Activated CD4-positive, alpha-beta T cell treated with anti-CD3 and anti-CD28 coated beads, Interleukin-2, amount 50 U/mL, for 4 hours (primary cell): Measurements from ENCODE around the gene BRD3.

Source experiments
- DNase-seq, 2 experiments: peaks; one replicate each; pipeline ENCODE4 v3.0.0-alpha.2; 2020

Gene BRD3

DNA sequence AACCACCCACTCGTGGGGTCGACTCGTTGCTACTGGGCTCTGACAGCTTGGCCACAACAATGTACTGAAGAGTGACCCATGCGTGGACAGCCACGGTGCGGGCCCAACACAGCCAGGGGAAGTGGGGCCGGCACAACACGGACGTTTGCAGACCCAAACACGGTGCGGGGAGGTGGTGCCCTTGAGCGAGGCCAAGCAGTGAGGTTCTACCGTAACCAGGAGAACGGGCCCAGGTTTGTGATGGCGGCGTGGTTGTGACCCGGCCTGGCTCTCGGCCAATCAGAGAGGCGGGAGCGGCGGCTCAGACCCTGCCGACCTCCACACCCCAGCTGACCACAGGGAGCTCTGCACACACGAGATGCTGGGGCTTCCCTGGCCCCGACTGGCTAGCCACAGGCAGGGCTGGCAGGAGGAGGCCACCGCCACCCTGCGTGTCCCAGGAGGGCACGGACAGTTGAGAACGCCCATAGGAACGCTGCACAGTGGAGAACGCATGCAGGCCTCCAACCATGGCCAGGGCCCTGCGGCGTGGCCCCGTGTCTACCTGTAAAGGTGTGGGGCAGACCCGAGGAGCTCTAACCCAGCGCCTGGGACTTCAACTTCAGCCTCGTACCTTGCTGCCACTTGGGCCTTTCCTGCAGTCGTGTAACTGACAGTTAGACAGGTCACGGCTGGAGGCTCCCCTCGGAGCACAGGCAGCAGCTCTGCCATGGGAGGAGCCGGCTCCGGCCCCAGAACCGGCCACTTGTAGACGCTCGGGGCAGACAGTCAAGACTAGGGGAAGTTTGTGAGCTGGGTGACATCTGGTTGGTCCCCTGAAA, 13.7 kb downstream of the BRD3 start:
- no peak for DNase-seq

DNA sequence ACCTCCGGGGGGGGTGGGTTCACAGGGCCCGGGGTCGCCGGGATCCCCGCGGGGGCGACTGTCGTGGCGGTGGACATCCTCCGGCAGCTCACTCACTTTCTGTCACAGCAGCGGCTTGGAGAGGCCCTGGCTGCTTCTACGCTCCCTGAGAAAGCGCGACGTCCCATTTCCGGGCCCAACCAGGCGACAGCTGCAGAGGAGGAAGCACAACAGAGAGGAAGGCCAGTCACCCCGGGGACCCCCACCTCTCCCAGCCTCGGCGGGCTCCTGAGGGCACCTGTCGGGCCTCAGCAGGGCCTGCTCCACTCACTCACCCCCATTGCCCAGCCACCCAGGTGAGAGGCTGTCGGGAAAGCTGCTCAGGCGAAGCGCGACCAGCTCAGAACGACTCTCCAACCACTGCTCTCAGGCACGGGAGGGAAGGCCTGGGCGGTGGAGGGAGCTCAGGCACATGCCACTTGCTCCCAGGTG, 14.4 kb downstream of the BRD3 start:
- DNase-seq: no peak

DNA sequence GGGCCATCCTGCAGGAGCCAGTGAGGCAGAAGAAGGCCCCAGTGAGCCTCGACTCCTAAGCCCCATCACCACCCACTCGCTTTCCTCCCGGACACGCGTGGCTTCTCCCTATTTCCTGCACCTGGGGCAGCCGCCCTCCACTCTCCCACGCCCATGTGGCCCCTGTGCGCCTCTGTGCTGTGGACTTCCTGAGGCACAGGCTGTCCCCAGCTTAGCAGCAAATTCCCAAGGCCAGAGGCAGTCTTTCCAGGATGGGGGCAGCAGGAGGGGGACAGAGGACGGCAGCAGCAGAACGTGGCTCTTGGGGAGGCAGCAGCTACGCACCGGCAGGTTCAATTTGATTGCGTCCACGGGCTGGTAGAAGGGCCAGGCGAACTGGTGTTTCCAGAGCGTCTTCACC, 14.9 kb downstream of the BRD3 start:
- no peak for DNase-seq

DNA sequence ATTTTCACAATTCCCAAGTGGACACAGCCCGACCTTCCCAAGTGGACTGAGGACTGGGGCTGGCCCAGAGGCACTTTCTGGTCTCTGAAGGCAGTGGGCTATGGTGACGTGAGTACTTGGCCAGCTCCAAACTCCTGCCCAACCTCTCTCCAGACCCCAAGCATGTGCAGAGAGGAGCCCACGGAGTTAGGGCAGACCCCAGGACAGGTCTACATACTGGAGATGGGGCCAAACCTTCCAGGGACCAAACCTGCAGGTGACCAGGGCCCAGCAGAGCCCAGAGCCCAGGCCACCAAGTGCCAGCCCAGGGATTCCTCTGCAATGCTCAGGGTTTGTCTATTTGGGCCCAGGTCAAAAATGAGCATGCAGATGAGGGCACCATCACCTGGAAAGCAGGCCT, 15.3 kb downstream of the BRD3 start:
- no peak for DNase-seq

DNA sequence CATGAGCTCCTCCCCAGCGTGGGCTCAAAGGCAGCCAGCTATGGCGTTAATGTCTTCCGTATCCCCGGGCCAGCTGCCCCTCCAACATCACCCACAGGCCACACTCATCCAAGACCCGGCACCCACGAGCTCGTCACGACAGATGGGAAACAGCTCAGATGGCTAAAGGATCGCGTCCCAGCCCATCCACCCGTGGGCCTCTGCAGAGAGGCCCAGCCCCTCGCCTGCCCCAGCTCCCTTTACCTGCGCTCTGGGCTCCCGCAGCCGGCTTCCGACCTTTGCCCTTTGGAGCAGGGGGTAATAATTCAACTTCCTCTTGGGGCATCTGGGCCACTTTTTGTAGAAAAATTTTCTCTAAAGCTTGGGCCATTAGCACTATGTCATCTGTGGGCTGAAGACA, 16.5 kb downstream of the BRD3 start:
- DNase-seq: no peak

DNA sequence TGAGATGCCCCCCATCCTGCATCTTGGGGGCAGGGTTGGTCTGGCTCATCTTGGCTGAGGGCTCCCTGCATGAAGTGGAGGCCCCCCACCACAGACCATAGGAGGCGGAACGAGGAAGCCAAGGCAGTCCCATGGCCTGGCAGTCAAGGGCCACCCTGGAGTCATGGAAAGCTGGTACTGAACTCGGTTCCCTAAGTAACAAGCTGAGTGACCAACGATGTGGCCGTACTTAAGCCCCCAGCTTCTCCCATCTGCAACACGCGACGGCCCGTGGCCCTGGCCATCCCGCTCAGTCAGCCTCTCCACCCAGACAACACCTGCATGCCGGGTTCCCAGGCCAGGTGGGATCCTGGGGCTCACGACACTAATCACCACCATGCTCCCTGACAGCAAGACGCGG, 17.1 kb downstream of the BRD3 start:
- no peak for DNase-seq

GRCh38 chr9:134049772-134050588, 17.8 kb downstream of the BRD3 start:
- DNase-seq: no peak

DNA sequence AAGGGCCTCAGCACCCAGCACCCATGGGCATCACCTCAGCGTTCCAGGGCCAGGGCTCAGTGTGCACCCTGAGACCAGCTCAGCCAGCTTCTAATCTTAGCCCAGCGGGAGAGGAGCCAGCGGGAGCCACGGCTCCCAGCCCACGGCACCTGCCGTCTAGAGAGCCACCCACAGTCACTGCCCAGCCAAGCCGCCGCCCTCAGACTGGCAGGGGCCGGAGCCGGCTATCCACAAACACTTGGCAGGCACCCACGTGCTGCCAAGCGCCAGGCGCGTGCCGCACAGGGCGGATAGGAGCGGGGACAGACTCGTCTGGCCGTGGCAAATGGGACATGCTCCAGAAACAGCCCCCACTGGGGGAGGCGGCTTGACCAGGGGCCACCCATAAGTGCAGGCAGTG, 18.6 kb downstream of the BRD3 start:
- no peak for DNase-seq

- DNase-seq: no peak
These were observed 19.3 kb downstream of the BRD3 start for GRCh38 chr9:134048582-134048968.

- DNase-seq: no peak
These were observed 19.8 kb downstream of the BRD3 start for GRCh38 chr9:134047868-134048581.

GRCh38 chr9:134046894-134047681, 20.7 kb downstream of the BRD3 start:
- no peak for DNase-seq

GRCh38 chr9:134045841-134046544, 21.8 kb downstream of the BRD3 start:
- no peak for DNase-seq

DNA sequence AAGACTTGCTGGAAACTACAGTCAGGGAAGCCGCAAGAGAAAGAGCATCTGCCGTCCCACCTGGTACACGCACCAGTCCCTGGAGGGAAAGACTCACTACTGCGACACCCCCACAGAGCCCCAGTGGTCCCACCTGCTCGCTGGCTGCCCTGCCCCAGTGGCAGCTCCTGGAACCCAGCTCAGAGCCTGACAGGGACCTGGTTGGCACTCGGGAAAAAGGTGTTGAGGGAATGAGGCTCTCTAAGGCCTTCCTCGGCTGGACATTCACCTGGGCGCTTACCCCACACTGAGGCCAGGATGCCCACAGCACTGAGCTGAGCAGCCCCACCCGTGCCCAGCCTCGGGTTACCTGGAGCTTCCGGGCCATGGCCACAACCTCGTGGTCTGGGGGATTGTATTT, 22.9 kb downstream of the BRD3 start:
- DNase-seq: no peak

GRCh38 chr9:134043531-134043988, 24.3 kb downstream of the BRD3 start:
- DNase-seq: no peak

DNA sequence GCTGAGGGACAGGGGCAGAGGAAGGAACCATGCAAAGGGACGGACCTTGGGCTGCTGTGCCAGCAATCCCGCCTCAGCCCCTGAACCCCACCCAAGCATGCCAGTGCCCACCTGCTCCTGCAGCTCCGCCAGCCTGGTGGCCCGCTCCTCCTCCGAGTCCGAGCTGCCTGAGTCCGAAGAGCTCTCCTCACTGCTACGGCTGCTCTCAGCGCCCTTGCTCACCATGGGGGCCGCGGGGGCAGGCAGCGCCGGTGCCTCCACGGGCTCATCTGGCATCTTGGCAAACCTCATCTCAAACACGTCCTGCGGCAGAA, 26.2 kb downstream of the BRD3 start:
- no peak for DNase-seq

DNA sequence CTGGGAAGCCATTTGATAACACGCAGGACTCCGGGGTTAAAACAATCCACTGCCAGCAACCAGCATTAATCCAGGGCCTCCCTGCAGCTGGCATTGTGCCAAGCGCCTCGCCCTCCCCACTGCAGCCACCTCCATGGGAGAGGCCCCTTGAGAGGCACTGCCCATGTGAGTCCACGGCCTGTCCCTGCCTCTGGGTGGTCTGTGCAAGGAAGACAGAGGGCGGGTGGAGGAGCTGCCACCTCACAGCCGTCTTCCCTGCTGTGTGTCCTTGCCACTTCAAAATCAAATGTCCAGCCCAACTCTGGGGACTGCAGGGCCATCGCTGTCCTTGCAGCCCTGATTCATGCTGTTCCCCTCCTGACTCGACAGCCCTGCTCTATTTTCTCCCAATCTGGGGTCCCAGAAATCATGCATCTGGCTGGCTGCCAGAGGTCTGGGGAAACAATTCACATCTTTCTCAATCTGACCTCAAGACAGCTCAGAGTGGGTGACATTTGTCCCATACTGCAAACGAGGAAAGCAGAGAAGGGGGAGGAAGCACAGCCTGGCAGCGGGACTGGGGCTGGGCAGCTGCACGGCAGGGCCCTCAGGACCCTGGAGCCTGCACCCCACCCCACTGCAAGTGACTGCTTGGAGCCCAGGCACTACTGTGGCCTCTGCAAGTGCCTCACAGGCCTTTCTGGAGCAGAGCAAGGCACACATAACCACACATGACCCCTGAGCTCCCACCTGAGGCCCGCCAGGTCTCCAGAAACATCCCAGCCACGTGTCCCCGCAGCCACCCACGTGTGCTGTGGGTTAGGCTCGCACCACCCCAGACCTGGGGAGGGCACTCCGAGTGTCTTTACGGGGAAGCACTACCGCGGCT, 26.8 kb downstream of the BRD3 start:
- no peak for DNase-seq

DNA sequence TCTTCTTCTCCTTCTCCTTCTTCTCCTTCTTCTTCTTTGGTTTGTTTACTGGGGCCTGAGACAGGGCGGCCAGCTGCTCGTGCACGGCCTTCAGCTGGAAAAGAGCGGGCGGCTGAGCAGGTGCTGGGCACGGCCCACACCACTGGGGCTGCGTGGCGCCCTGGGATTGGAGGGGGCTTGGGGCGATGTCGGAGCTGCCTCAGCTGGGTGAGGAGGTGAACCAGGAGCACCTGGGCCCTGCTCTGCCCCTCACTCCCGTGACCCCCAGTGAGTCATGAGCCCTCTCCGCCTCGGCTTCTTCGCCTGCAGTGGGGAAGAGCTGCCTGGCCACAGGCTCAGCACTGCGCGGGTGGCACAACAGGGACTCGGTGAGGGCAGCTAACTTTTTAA, 27.7 kb downstream of the BRD3 start:
- no peak for DNase-seq

DNA sequence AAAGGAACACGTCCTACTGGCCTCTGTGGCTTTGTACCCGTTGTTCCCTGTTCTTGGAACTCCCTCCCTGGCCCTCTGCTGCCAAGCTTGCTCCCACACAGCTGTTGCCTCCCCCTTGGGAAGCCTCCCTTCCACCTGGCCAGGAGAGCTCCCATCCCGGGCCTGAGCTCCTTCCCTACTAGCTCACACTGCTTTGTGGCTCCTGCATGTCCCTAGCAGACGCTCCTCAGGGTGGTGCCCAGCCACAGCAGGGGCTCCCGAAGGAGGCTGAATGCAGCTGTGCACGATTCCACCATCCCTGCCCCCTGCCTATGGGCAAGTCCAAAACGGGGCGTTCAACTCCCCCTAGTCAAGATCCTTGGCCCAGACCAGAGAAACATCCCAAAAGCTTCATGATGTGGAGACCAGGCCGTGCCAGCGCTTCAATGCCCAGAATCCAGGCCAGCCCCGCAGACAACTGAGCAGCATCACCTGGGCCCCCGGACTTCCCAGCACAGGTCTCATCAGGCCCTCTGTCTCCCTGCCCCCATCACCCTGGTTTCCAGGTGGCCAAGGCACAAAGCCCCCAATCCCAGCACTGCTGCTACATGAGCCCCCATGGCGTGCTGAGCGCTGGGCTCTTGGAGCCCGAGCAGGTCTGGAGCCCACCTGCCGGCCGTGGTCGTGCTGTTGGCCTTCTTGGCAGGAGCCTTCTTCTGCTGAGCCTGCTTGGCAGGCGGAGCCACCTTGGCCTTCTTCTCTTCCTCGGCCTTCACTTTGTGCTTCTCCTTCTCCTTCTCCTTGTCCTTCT, 28.2 kb downstream of the BRD3 start:
- no peak for DNase-seq

- no peak for DNase-seq
These were observed 30.2 kb downstream of the BRD3 start for GRCh38 chr9:134037641-134038040.

DNA sequence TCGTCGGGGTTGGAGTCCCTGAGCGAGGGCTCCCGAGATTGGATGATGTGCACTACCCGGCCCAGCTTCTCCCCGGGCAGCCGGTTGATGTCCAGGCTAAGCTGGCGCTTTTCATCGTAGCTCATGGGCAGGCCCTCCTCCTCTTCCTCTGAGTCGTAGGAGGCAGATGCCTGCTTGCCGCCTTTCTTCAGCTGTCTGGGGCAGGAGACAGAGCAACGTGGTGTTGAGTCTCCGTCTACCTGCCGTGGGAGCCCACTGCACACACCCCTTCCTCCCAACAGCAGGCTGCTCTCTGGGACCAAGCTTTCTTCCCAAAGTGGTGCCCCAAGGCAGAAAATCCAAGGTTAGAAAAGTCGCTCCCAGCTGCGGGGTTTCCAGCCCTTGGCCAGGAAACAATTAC, 31.7 kb downstream of the BRD3 start:
- DNase-seq: no peak
